HL-60 (cell line): ENCODE data around the gene CCL11.

Experiments
- CTCF ChIP-seq: IDR thresholded peaks from one replicate; pipeline ENCODE4 v1.5.1; 2011; ENCODE audit warnings: low read length, control low read depth, inconsistent platforms; ENCODE audit not compliant: insufficient read depth
- GABPA ChIP-seq: IDR thresholded peaks from 2 replicates; pipeline ENCODE4 v1.6.1; 2012; ENCODE audit warnings: low read depth

- TF ChIP-seq GABPA (no peak), CTCF (no peak)
Measured at GRCh38 chr17:34321964-34322363, 36.4 kb downstream of the CCL11 start.
